Upper lobe of left lung (tissue), 6 donors: ENCODE results near the gene VENTX. TPM values are rescaled to one million over a fixed set of nuclear protein-coding genes. Genes with fewer than 3 reads are reported as not detected.
A peak's percentile ranks its signal among the peaks of the same experiment; 100 is the strongest.

ENCODE experiments used
- ATAC-seq, 2 donors: fragments of 200-7000 bp; cut with Tn5 transposase; one replicate each; pipeline ENCODE4 v1.9.1; 2022; ENCODE audit warnings: mild to moderate bottlenecking in 2 of 2, moderate library complexity in 2 of 2; ENCODE audit not compliant: low FRiP score in 2 of 2
- DNase-seq, 2 donors: peaks; one replicate each; pipeline ENCODE4 v3.0.0-alpha.2; 2019 to 2020
- H3K27ac ChIP-seq, 4 donors: fragments of 200-600 bp; sonication (generic); one replicate each; pipeline ENCODE4 v1.5.1; 2016 to 2019
- H3K27me3 ChIP-seq, 4 donors: fragments of 200-600 bp; sonication (generic); one replicate each; pipeline ENCODE4 v1.5.1; 2017 to 2019
- H3K36me3 ChIP-seq, 4 donors: fragments of 200-600 bp; sonication (generic); one replicate each; pipeline ENCODE4 v1.5.1; 2016 to 2019
- H3K4me1 ChIP-seq, 4 donors: fragments of 200-600 bp; sonication (generic); one replicate each; pipeline ENCODE4 v1.5.1; 2018 to 2019
- H3K4me3 ChIP-seq, 4 donors: fragments of 200-600 bp; sonication (generic); one replicate each; pipeline ENCODE4 v1.5.1; 2017 to 2019; ENCODE audit warnings: mild to moderate bottlenecking in 2 of 4, moderate library complexity in 1 of 4
- H3K9me3 ChIP-seq, 4 donors: fragments of 200-600 bp; sonication (generic); one replicate each; pipeline ENCODE4 v1.5.1; 2018 to 2019
- CTCF ChIP-seq, 6 experiments: fragments of 450-650 bp in 4 of 6; fragments of 200-600 bp in 2 of 6; sonication (generic) in 2 of 6; IDR thresholded peaks; one replicate each; pipeline ENCODE4 v1.5.1; 2016 to 2019; ENCODE audit warnings: antibody characterized with exemption in 6 of 6
- EP300 ChIP-seq, 4 donors: sonication (generic); formaldehyde crosslinking; IDR thresholded peaks; one replicate each; pipeline ENCODE4 v1.5.1; 2017; ENCODE audit warnings: antibody characterized with exemption in 4 of 4, control low read depth in 2 of 4
- POLR2A ChIP-seq, 4 donors: fragments of 450-650 bp; IDR thresholded peaks; one replicate each; pipeline ENCODE4 v1.5.1; 2016 to 2017; ENCODE audit warnings: antibody characterized with exemption in 4 of 4, mild to moderate bottlenecking in 2 of 4
- POLR2AphosphoS5 ChIP-seq, 2 donors: sonication (generic); formaldehyde crosslinking; IDR thresholded peaks; one replicate each; pipeline ENCODE4 v1.5.1; 2017; ENCODE audit warnings: antibody characterized with exemption in 2 of 2
- WGBS, 2 donors: methylation state at CpG; one replicate each; pipeline ENCODE4 v1.1.5; 2017 to 2018; 5-methylcytosine and 5-hydroxymethylcytosine counted together
- total RNA-seq, 6 donors: library from RNA; depleted of rRNA in 4 of 6; stranded (reverse); fragments of >200 nt in 4 of 6; gene quantifications; one replicate each; pipeline versions ENCODE4 v1.1.0 to v1.2.1, GENCODE V29; 2016 to 2021
- donor health status: DM: no; HTN: no; CAD: no; lungs with moderate emphysema.
- donor health status: DM: no; HTN: yes; CAD: no; lungs with severe emphysema.

VENTX gene
- total RNA-seq, 6 donors from 2014 or later: 1.7 to 11.5 (median 4.4) TPM

- Histone ChIP-seq H3K36me3 (no peaks in the 10 kb centered on the region), H3K9me3 (no peaks in the 10 kb centered on the region), H3K27me3 (no peaks in the 10 kb centered on the region), H3K4me1 (no peaks in the 10 kb centered on the region), H3K4me3 (no peak overlapping the region), H3K27ac (no peak overlapping the region)
- TF ChIP-seq POLR2A (IDR thresholded peaks at IDR 0.05): no peak
- ATAC-seq (no peak), DNase-seq (peak in 1 of 2 donors; percentile 71)
- 87% methylated on average over 17 of the region's 17 CpGs; no CpG with 5 or more reads in 1 of the 2 donors for WGBS, 2 donors
Measured at GRCh38 chr10:133207627-133208026, 30.0 kb upstream of the VENTX start.

GRCh38 chr10:133208466-133208865 is 29.2 kb upstream of the VENTX start:
- Histone ChIP-seq H3K9me3 (no peaks in the 10 kb centered on the region), H3K4me1 (no peaks in the 10 kb centered on the region), H3K36me3 (no peaks in the 10 kb centered on the region), H3K4me3 (no peak overlapping the region), H3K27me3 (no peaks in the 10 kb centered on the region), H3K27ac (no peak overlapping the region)
- ATAC-seq (no peak), DNase-seq (peak in 1 of 2 donors; percentile 27)
- TF ChIP-seq POLR2A (IDR thresholded peaks at IDR 0.05) (no peak), POLR2AphosphoS5 (IDR thresholded peaks at IDR 0.05) (no peak), CTCF (IDR thresholded peaks at IDR 0.05) (no peak), EP300 (IDR thresholded peaks at IDR 0.05) (no peak)
- 96 to 100% methylated on average over 7 to 11 of the region's 18 CpGs for WGBS, 2 donors

GRCh38 chr10:133209117-133209516 is 28.5 kb upstream of the VENTX start:
- Histone ChIP-seq H3K9me3 (no peaks in the 10 kb centered on the region), H3K4me1 (no peaks in the 10 kb centered on the region), H3K36me3 (no peaks in the 10 kb centered on the region), H3K27ac (no peak overlapping the region), H3K27me3 (no peaks in the 10 kb centered on the region), H3K4me3 (no peak overlapping the region)
- DNase-seq (no peak), ATAC-seq (no peak)
- 93 to 95% methylated on average over 14 of the region's 14 CpGs for WGBS, 2 donors
- TF ChIP-seq EP300 (IDR thresholded peaks at IDR 0.05): no peak
- TF ChIP-seq POLR2AphosphoS5 (IDR thresholded peaks at IDR 0.05): no peak
- no peak for TF ChIP-seq POLR2A (IDR thresholded peaks at IDR 0.05)
- no peak for TF ChIP-seq CTCF (IDR thresholded peaks at IDR 0.05)

- no peaks in the 10 kb centered on the region for H3K4me1 ChIP-seq
- 90 to 100% methylated on average over 1 to 20 of the region's 20 CpGs for WGBS, 2 donors
- ATAC-seq (no peak), DNase-seq (peak in 1 of 2 donors; percentile 75)
- TF ChIP-seq POLR2A (IDR thresholded peaks at IDR 0.05): no peak
- TF ChIP-seq POLR2AphosphoS5 (IDR thresholded peaks at IDR 0.05): no peak
- no peak for TF ChIP-seq EP300 (IDR thresholded peaks at IDR 0.05)
- TF ChIP-seq CTCF (IDR thresholded peaks at IDR 0.05): no peak
- H3K27me3 ChIP-seq: no peaks in the 10 kb centered on the region
- H3K9me3 ChIP-seq: no peaks in the 10 kb centered on the region
- H3K36me3 ChIP-seq: no peaks in the 10 kb centered on the region
- no peak overlapping the region for H3K4me3 ChIP-seq
- H3K27ac ChIP-seq: no peak overlapping the region
Measured at GRCh38 chr10:133209641-133210040, 28.0 kb upstream of the VENTX start.

GRCh38 chr10:133210398-133211140 is 27.1 kb upstream of the VENTX start:
- H3K36me3 ChIP-seq: no peaks in the 10 kb centered on the region
- TF ChIP-seq POLR2A (IDR thresholded peaks at IDR 0.05): no peak
- H3K4me1 ChIP-seq: no peaks in the 10 kb centered on the region
- peak in 1 of 2 donors; percentile 79 for DNase-seq
- no peak for ATAC-seq
- no peak overlapping the region for H3K4me3 ChIP-seq
- no peak overlapping the region for H3K27ac ChIP-seq
- no peaks in the 10 kb centered on the region for H3K9me3 ChIP-seq
- H3K27me3 ChIP-seq: no peaks in the 10 kb centered on the region
- 64 to 76% methylated on average over 18 to 27 of the region's 27 CpGs for WGBS, 2 donors
